MM.1S (cell line): Measurements from ENCODE around the gene HSPG2.

ENCODE experiments used
- EZH2 ChIP-seq: fragments of 300-600 bp; sonication (generic); optimal IDR thresholded peaks from 2 replicates; pipeline ENCODE3; 2017; ENCODE audit warnings: low read depth, mild to moderate bottlenecking, antibody characterized with exemption, low read length, mixed read lengths
- TF ChIP-seq, protein P1 (sequence below): fragments of 300-600 bp; sonication (generic); IDR thresholded peaks from 2 replicates; pipeline ENCODE4 v1.5.1; 2016; ENCODE audit warnings: antibody characterized with exemption, low read length, mixed read lengths

GRCh38 chr1:21913763-21914162 is 23.3 kb downstream of the HSPG2 start:
- TF ChIP-seq, protein P1, sequence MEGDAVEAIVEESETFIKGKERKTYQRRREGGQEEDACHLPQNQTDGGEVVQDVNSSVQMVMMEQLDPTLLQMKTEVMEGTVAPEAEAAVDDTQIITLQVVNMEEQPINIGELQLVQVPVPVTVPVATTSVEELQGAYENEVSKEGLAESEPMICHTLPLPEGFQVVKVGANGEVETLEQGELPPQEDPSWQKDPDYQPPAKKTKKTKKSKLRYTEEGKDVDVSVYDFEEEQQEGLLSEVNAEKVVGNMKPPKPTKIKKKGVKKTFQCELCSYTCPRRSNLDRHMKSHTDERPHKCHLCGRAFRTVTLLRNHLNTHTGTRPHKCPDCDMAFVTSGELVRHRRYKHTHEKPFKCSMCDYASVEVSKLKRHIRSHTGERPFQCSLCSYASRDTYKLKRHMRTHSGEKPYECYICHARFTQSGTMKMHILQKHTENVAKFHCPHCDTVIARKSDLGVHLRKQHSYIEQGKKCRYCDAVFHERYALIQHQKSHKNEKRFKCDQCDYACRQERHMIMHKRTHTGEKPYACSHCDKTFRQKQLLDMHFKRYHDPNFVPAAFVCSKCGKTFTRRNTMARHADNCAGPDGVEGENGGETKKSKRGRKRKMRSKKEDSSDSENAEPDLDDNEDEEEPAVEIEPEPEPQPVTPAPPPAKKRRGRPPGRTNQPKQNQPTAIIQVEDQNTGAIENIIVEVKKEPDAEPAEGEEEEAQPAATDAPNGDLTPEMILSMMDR = no peak
- no peak for TF ChIP-seq EZH2
